Activated T-helper 1 cell treated with Interleukin-2 at 50 U/mL for 16 hours (primary cell): ENCODE measurements around the gene TCF4.

ENCODE experiments used
- DNase-seq: peaks from one replicate; pipeline ENCODE4 v3.0.0-alpha.2; 2020; ENCODE audit warnings: low read depth

Gene TCF4

DNA sequence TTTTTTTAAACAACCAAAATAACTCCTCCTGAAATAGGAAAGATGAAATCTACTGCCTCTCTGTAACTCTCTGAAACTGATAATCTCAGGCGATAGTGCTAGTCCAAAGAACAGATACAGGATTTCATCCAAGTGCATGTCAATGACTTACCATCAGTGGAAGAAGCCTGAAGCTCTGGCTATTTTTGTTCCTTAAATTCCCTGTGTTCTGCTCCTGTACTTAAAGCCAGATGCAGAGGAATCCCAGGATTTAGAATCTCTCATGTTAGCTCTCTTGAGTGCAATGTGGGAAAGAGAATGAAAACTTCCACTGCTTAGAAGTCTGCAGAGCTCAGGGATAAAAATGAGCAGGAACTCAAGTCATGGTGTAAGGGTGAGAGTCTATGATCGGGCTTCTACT, 291.9 kb downstream of the TCF4 start:
- no peak for DNase-seq

- no peak for DNase-seq
Measured at GRCh38 chr18:55290898-55291297, 297.1 kb downstream of the TCF4 start.

DNA sequence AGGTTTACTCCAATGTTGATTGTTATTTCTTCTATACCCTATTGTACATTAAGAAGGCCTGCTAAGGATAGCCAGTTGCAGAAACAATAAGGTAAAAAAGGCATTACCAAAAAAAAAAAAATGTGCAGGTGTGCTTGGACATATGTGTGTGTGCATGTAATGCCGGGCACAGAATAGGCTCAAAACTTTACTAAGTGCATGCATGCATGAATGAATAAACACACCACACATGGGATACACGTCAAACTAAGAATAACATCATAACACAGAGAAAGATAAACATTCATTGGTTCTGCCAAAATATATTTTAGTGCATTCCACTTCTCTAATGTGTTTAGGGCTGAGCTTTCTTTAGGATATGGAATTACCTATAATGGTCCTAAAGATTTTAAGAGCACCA, 298.2 kb downstream of the TCF4 start:
- DNase-seq: no peak

GRCh38 chr18:55289048-55289447, 298.9 kb downstream of the TCF4 start:
- DNase-seq: no peak

GRCh38 chr18:55287935-55288868, 299.8 kb downstream of the TCF4 start:
- no peak for DNase-seq

DNA sequence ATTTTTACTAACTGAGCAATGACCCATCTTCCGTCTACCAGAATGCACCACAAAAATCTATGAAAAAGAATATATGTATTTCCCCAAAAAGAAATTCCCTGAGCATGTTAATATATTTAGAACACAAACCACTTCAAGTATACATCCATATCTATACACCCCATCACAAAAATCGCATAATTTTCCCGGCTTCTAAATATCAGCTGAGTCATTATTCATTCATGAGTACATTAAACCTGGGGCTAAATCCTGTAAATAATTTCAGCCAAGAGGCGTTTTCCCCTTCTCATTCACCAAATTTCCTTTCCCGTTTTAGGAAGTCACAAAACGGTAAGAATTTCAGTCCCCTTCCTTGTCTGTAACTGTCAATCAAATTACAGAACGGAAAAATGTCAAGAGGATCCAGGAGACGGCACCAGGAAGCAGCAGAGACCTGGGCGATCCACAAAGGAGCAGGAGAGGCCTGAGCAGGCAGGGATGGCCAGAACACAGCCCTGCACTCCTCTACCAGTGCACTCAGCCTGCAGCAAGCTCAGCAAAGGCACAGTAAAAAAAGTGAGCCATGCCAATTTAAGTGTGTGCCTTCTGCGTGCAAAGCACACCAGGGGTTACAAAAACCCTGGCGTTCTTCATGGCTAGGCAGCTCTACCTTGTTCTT, 300.7 kb downstream of the TCF4 start:
- no peak for DNase-seq

GRCh38 chr18:55286257-55286825, 301.7 kb downstream of the TCF4 start:
- DNase-seq: no peak

GRCh38 chr18:55284614-55285013, 303.4 kb downstream of the TCF4 start:
- DNase-seq: no peak

- no peak for DNase-seq
Measured at GRCh38 chr18:55283309-55283708, 304.7 kb downstream of the TCF4 start.

DNA sequence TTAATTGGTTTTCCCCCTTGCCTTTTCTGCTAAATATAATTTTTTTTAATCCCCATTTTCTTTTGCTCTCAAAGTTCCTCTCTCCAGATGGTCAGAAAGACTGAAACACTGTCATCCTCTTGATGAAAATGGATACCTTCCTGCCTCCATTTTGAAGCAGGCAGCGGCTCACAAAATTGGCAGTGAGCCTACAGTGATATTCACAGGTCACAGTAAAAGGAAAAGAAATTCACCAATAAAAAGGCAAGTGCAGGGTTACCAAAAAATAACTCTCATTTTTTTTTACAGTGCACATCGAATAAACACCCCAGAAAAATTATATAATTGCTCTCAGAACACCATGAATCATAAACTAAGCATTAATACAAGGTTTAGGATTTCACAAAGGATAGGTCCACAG, 307.5 kb downstream of the TCF4 start:
- no peak for DNase-seq

- DNase-seq: no peak
Measured at GRCh38 chr18:55275039-55275901, 312.7 kb downstream of the TCF4 start.

GRCh38 chr18:55272510-55273243, 315.3 kb downstream of the TCF4 start:
- no peak for DNase-seq

- no peak for DNase-seq
Measured at GRCh38 chr18:55269622-55270021, 318.4 kb downstream of the TCF4 start.

DNA sequence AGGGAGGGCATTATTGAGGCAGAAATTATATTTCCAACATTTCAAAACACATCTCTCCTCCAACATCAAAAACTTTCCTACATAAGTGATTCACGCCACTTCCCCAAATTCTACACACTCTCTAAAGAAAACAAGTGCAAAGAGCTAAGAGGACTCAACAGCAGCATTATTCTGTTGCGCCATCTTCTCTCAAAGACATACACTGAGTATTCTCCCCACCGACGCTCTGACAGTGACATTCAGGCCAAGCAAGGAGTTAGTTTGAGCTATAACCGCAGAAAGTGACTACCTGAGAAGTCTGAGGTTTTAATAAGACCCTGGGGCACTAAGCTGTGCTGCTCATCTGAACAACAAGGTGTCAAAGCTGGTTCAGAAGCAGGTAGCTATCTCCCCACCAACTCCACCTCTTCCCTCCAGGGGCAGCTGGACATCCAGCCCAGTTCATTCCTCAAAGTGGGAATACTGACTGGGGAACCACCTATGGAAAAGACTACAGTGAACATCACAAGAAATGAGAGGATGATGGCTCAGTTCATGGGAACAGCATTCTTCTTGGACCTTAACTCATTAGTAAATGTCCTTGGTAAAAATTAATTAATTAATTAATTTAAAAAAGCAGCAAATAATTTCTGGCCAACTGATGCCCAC, 319.2 kb downstream of the TCF4 start:
- DNase-seq: no peak

- DNase-seq: no peak
Measured at GRCh38 chr18:55268151-55268601, 319.8 kb downstream of the TCF4 start.

DNA sequence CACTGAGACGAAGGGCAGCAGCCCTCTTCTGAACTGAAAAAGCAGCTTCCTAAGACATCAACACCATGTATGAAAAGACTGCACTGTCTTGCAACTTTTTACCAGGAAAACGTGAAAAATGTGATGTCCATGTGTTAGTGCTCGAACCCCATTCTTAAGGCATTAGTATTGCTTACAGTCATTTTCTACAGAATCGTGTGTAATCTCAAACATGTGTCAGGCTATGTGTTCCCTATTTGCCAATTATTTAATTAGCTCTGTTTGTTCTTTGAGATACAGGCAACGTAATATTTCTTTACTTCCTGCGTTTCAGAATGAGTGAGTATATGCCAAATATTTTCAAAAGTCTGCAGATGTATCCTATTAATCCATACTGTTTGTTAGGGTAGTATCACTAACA, 321.0 kb downstream of the TCF4 start:
- DNase-seq: no peak

GRCh38 chr18:55265984-55266383, 322.0 kb downstream of the TCF4 start:
- DNase-seq: no peak

GRCh38 chr18:55265130-55265675, 322.8 kb downstream of the TCF4 start:
- no peak for DNase-seq

DNA sequence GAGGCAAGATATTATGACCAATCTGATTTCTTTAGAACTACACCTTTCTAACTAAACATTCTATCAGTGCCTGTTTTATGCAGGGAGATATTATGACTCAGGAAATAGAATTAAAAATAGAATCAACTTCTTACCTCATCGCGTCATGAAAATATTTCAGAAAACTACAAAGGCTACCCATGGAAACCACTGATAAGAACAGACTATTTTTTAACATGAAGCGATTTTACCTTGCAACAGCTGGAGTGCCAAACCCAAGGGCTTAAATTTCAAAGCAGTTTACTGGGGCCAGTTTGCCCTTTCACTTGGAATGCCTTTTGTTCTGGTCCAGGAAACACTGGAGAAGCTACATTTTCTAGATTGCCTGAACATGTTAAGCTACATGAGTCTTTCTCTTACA, 323.9 kb downstream of the TCF4 start:
- no peak for DNase-seq

- DNase-seq: no peak
Measured at GRCh38 chr18:55262021-55262560, 325.9 kb downstream of the TCF4 start.
